ENCODE results near the gene TNKS2. TPM values are rescaled to one million over a fixed set of nuclear protein-coding genes. Genes with fewer than 3 reads are reported as not detected.

Gene TNKS2
- polyA plus RNA-seq, 1 of the 3 experiments (the other 2 are of a cell fraction), result 12.5 TPM

- Histone ChIP-seq H3K9me3 (no peaks in the 10 kb centered on the region), H3K9ac (no peak overlapping the region), H3K4me3 (ENCODE audit: low read depth in 2 of 2, low read length in 1 of 2) (no peak overlapping the region), H3K4me1 (ENCODE audit: control insufficient read depth in 1 of 2, insufficient read depth in 2 of 2, low read depth in 1 of 2, low read length in 1 of 2) (no peaks in the 10 kb centered on the region), H3F3A (replicated peaks; ENCODE audit: insufficient read depth) (no peaks in the 10 kb centered on the region), H4K20me1 (ENCODE audit: insufficient read depth) (no peaks in the 10 kb centered on the region), H3K27me3 (ENCODE audit: insufficient read depth) (no peaks in the 10 kb centered on the region), H3K79me2 (ENCODE audit: insufficient read depth) (no peaks in the 10 kb centered on the region), H3K36me3 (replicated peaks in 1 of 2; ENCODE audit: control insufficient read depth in 1 of 2, insufficient read depth in 2 of 2, low read length in 1 of 2) (no peaks in the 10 kb centered on the region), H3K4me2 (no peak overlapping the region), H3K9me2 (no peaks in the 10 kb centered on the region), H2AFZ (ENCODE audit: low read depth) (no peak overlapping the region), H3K27ac (ENCODE audit: low read depth in 2 of 2, low read length in 1 of 2) (no peak overlapping the region)
- WGBS (ENCODE audit: low lambda C conversion rate), result 64% methylated on average over 2 of the region's 2 CpGs
- no peak for DNase-seq
- no peak for TF ChIP-seq FOXM1 (IDR thresholded peaks at IDR 0.05; ENCODE audit: low read depth)
- no peak for TF ChIP-seq TEAD4 (IDR thresholded peaks at IDR 0.05; ENCODE audit: borderline replicate concordance, insufficient read depth)
- TF ChIP-seq EZH2phosphoT487 (IDR thresholded peaks at IDR 0.05; ENCODE audit: borderline replicate concordance, low read depth), result no peak
- no peak for TF ChIP-seq PBX3 (IDR thresholded peaks at IDR 0.05)
- no peak for TF ChIP-seq FOXJ3 (CRISPR knock-in tag; IDR thresholded peaks at IDR 0.05)
- no peak for TF ChIP-seq RCOR1 (IDR thresholded peaks at IDR 0.05; ENCODE audit: low read length)
- no peak for TF ChIP-seq ELF1 (IDR thresholded peaks at IDR 0.05)
- ChIA-PET POLR2A (no interaction called here), CTCF (interaction anchor here (0.8 to 1.4 kb wide), 3 partner anchors 16 to 138 kb away, joined by 3 to 5 read pairs (median 4); no protein-coding TSS in a partner anchor)
These were observed 23.7 kb upstream of the TNKS2 start for GRCh38 chr10:91774571-91774970.

- Histone ChIP-seq H3K4me3 (ENCODE audit: low read depth in 2 of 2, low read length in 1 of 2) (no peak overlapping the region), H4K20me1 (ENCODE audit: insufficient read depth) (no peaks in the 10 kb centered on the region), H2AFZ (ENCODE audit: low read depth) (no peak overlapping the region), H3K9me2 (no peaks in the 10 kb centered on the region), H3F3A (replicated peaks; ENCODE audit: insufficient read depth) (no peaks in the 10 kb centered on the region), H3K9me3 (no peaks in the 10 kb centered on the region), H3K27me3 (ENCODE audit: insufficient read depth) (no peaks in the 10 kb centered on the region), H3K27ac (ENCODE audit: low read depth in 2 of 2, low read length in 1 of 2) (no peak overlapping the region), H3K9ac (no peak overlapping the region), H3K79me2 (ENCODE audit: insufficient read depth) (no peaks in the 10 kb centered on the region), H3K36me3 (replicated peaks in 1 of 2; ENCODE audit: control insufficient read depth in 1 of 2, insufficient read depth in 2 of 2, low read length in 1 of 2) (no peaks in the 10 kb centered on the region), H3K4me1 (ENCODE audit: control insufficient read depth in 1 of 2, insufficient read depth in 2 of 2, low read depth in 1 of 2, low read length in 1 of 2) (no peaks in the 10 kb centered on the region), H3K4me2 (no peak overlapping the region)
- DNase-seq, result no peak
- WGBS (ENCODE audit: low lambda C conversion rate), result 36% methylated on average over 2 of the region's 2 CpGs
- ChIA-PET POLR2A (no interaction called here), CTCF (no interaction called here)
- no peak for TF ChIP-seq RXRA (IDR thresholded peaks at IDR 0.05; ENCODE audit: borderline replicate concordance, low read depth)
- no peak for TF ChIP-seq TAF1 (IDR thresholded peaks at IDR 0.05; ENCODE audit: borderline replicate concordance, low read depth, low read length)
- no peak for TF ChIP-seq FOXJ3 (CRISPR knock-in tag; IDR thresholded peaks at IDR 0.05)
- no peak for TF ChIP-seq FOXM1 (IDR thresholded peaks at IDR 0.05; ENCODE audit: low read depth)
- no peak for TF ChIP-seq IRF3 (IDR thresholded peaks at IDR 0.05; ENCODE audit: low read depth, low read length)
- no peak for TF ChIP-seq USF1 (IDR thresholded peaks at IDR 0.05; ENCODE audit: borderline replicate concordance, low read depth)
- TF ChIP-seq GABPA (IDR thresholded peaks at IDR 0.05; ENCODE audit: low read depth), result no peak
- no peak for TF ChIP-seq JUND (IDR thresholded peaks at IDR 0.05)
- no peak for TF ChIP-seq ZBTB33 (IDR thresholded peaks at IDR 0.05; ENCODE audit: borderline replicate concordance, low read depth)
These were observed 22.5 kb upstream of the TNKS2 start for GRCh38 chr10:91775731-91776130.
